ENCODE measurements around the gene KCTD2. TPM values are rescaled to one million over a fixed set of nuclear protein-coding genes. Genes with fewer than 3 reads are reported as not detected.
A peak's percentile ranks its signal among the peaks of the same experiment; 100 is the strongest.

The KCTD2 gene
- total and polyA plus RNA-seq, 2 of the 13 experiments (the other 11 are each of a cell fraction or from before 2014, with no cell fraction given), result 28.3 to 32.6 TPM

GRCh38 chr17:75078284-75079022, 31.4 kb downstream of the KCTD2 start (continued):
- TF ChIP-seq NRL (CRISPR knock-in tag; IDR thresholded peaks at IDR 0.05; ENCODE audit: borderline replicate concordance) (peak; percentile 22; the same call in 1 of the 2 replicates), MXD3 (CRISPR knock-in tag; IDR thresholded peaks at IDR 0.05) (peak; percentile 19; the same call in 1 of the 2 replicates), MED1 (CRISPR knock-in tag; IDR thresholded peaks at IDR 0.05) (peak; percentile 28; the same call in 1 of the 2 replicates), ZMAT3 (CRISPR knock-in tag; conservative IDR thresholded peaks at IDR 0.05) (0 out of 2 replicates have a peak, but pooled peaks have one; percentile 62), MAZ (IDR thresholded peaks at IDR 0.05; ENCODE audit: borderline replicate concordance, low read depth, low read length) (no peak), MAZ (CRISPR knock-in tag; IDR thresholded peaks at IDR 0.05; ENCODE audit: low read depth) (0 out of 2 replicates have a peak, but pooled peaks have one; percentile 63), SNAI1 (CRISPR knock-in tag; IDR thresholded peaks at IDR 0.05; ENCODE audit: borderline replicate concordance) (0 out of 2 replicates have a peak, but pooled peaks have one; percentile 23), ZNF225 (CRISPR knock-in tag; IDR thresholded peaks at IDR 0.05) (no peak), ZNF441 (CRISPR knock-in tag; IDR thresholded peaks at IDR 0.05; ENCODE audit: borderline replicate concordance) (peak; percentile 74), NCOA2 (CRISPR knock-in tag; IDR thresholded peaks at IDR 0.05) (0 out of 2 replicates have a peak, but pooled peaks have one; percentile 4), ZNF253 (CRISPR knock-in tag; IDR thresholded peaks at IDR 0.05; ENCODE audit: borderline replicate concordance) (0 out of 2 replicates have a peak, but pooled peaks have one; percentile 43), HDAC1 (CRISPR knock-in tag; IDR thresholded peaks at IDR 0.05) (peak; percentile 40; the same call in 1 of the 2 replicates), PATZ1 (CRISPR knock-in tag; IDR thresholded peaks at IDR 0.05) (peak; percentile 71; the same call in 1 of the 2 replicates), HDAC2 (CRISPR knock-in tag; IDR thresholded peaks at IDR 0.05) (peak; percentile 11; the same call in 1 of the 2 replicates), ZNF503 (CRISPR knock-in tag; IDR thresholded peaks at IDR 0.05) (no peak), ZNF891 (CRISPR knock-in tag; IDR thresholded peaks at IDR 0.05) (peak; percentile 37; the same call in 1 of the 2 replicates)
- TF ChIP-seq, protein P1, sequence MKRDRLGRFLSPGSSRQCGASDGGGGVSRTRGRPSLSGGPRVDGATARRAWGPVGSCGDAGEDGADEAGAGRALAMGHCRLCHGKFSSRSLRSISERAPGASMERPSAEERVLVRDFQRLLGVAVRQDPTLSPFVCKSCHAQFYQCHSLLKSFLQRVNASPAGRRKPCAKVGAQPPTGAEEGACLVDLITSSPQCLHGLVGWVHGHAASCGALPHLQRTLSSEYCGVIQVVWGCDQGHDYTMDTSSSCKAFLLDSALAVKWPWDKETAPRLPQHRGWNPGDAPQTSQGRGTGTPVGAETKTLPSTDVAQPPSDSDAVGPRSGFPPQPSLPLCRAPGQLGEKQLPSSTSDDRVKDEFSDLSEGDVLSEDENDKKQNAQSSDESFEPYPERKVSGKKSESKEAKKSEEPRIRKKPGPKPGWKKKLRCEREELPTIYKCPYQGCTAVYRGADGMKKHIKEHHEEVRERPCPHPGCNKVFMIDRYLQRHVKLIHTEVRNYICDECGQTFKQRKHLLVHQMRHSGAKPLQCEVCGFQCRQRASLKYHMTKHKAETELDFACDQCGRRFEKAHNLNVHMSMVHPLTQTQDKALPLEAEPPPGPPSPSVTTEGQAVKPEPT (CRISPR knock-in tag; IDR thresholded peaks at IDR 0.05; ENCODE audit: low read depth), result no peak
- TF ChIP-seq, protein P2, sequence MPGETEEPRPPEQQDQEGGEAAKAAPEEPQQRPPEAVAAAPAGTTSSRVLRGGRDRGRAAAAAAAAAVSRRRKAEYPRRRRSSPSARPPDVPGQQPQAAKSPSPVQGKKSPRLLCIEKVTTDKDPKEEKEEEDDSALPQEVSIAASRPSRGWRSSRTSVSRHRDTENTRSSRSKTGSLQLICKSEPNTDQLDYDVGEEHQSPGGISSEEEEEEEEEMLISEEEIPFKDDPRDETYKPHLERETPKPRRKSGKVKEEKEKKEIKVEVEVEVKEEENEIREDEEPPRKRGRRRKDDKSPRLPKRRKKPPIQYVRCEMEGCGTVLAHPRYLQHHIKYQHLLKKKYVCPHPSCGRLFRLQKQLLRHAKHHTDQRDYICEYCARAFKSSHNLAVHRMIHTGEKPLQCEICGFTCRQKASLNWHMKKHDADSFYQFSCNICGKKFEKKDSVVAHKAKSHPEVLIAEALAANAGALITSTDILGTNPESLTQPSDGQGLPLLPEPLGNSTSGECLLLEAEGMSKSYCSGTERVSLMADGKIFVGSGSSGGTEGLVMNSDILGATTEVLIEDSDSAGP (CRISPR knock-in tag; IDR thresholded peaks at IDR 0.05; ENCODE audit: borderline replicate concordance), result peak; percentile 43

Measured in HepG2 (cell line).